ENCODE measurements around the gene SIVA1.

Gene SIVA1

GRCh38 chr14:104731320-104732294 lies 21.3 kb upstream of the SIVA1 start:
- peak overlapping the region; percentile 73 to 94 for H3K27ac ChIP-seq

GRCh38 chr14:104732355-104732804 lies 20.6 kb upstream of the SIVA1 start:
- Histone ChIP-seq H3K27ac (peak overlapping the region; percentile 73 to 94), H3K4me3 (no peak overlapping the region)
- DNase-seq (ENCODE audit: low spot score) = peak; percentile 92
- TF ChIP-seq CTCF (IDR thresholded peaks at IDR 0.05) = no peak

More at GRCh38 chr14:104731320-104732294, 21.3 kb upstream of the SIVA1 start:
- no peak for TF ChIP-seq CTCF (IDR thresholded peaks at IDR 0.05)
- no peak for DNase-seq (ENCODE audit: low spot score)
- H3K4me3 ChIP-seq = no peak overlapping the region

GRCh38 chr14:104732931-104733681 lies 19.8 kb upstream of the SIVA1 start:
- H3K4me3 ChIP-seq = no peak overlapping the region
- DNase-seq (ENCODE audit: low spot score) = no peak
- TF ChIP-seq CTCF (IDR thresholded peaks at IDR 0.05) = no peak
- peak overlapping the region; percentile 73 to 94 for H3K27ac ChIP-seq

GRCh38 chr14:104734051-104734587 lies 18.8 kb upstream of the SIVA1 start:
- TF ChIP-seq CTCF (IDR thresholded peaks at IDR 0.05) = no peak
- Histone ChIP-seq H3K27ac (peak overlapping the region; percentile 73 to 94), H3K4me3 (no peak overlapping the region)
- DNase-seq (ENCODE audit: low spot score) = no peak

- Histone ChIP-seq H3K4me3 (no peak overlapping the region), H3K27ac (peak overlapping the region; percentile 80 to 94)
- no peak for DNase-seq (ENCODE audit: low spot score)
- TF ChIP-seq CTCF (IDR thresholded peaks at IDR 0.05) = no peak
Measured at GRCh38 chr14:104734601-104734990, 18.4 kb upstream of the SIVA1 start.

DNA sequence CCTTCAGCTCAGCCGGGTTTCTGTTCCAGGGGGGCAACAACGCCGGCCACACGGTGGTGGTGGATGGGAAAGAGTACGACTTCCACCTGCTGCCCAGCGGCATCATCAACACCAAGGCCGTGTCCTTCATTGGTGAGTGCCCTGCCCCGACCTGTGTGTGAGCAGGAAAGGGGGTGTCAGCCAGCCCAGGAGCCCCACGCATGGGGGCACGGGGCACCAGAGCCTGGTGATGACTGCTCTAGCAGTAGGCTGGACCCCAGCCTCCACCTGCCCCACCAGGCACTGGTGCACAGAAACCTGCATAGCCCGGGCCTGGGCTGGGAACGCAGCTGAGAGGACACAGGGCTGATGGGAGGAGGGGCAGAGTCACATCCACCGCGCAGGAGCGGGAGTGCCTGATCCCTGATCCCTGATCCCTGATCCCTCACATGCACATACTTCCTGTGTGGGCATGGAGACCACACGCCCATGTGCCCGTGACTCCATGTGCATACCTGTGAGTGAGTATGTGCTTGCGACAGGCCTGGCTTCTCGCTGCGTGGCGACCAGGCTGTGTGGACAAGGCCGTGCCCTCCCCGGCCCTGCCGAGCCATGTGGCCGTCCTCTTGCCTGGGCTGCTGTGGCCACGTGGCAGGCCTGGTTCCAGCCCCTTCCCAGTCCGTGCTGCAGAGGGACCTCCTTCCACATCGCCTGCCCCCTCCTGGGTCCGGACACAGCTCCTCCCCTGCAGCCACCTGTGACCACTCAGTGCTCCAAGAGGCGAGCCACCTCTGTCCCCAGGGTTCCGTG lies 17.8 kb upstream of the SIVA1 start:
- DNase-seq (ENCODE audit: low spot score) = no peak
- H3K27ac ChIP-seq = peak overlapping the region; percentile 80 to 94
- H3K4me3 ChIP-seq = no peak overlapping the region
- TF ChIP-seq CTCF (IDR thresholded peaks at IDR 0.05) = no peak
